Forelimb muscle (tissue), 1 donor: ENCODE measurements around the gene METTL26. TPM values are rescaled to one million over a fixed set of nuclear protein-coding genes. Genes with fewer than 3 reads are reported as not detected.
"Not testable (repeated sequence)": the region's sequence is repeated elsewhere in the genome, so short reads cannot be mapped to it uniquely, and the experiment has no call there.

ENCODE experiments used
- DNase-seq: peaks from one replicate; pipeline ENCODE4 v3.0.0-alpha.2; 2013; ENCODE audit warnings: low read depth
- polyA plus RNA-seq: library from polyadenylated mRNA; unstranded; fragments of 120-200 nt; gene quantifications from one replicate; pipeline ENCODE4 v1.2.1, GENCODE V29; 2013; ENCODE audit not compliant: insufficient read length

Gene METTL26
- polyA plus RNA-seq, 1 donor, result 36.6 TPM

DNA sequence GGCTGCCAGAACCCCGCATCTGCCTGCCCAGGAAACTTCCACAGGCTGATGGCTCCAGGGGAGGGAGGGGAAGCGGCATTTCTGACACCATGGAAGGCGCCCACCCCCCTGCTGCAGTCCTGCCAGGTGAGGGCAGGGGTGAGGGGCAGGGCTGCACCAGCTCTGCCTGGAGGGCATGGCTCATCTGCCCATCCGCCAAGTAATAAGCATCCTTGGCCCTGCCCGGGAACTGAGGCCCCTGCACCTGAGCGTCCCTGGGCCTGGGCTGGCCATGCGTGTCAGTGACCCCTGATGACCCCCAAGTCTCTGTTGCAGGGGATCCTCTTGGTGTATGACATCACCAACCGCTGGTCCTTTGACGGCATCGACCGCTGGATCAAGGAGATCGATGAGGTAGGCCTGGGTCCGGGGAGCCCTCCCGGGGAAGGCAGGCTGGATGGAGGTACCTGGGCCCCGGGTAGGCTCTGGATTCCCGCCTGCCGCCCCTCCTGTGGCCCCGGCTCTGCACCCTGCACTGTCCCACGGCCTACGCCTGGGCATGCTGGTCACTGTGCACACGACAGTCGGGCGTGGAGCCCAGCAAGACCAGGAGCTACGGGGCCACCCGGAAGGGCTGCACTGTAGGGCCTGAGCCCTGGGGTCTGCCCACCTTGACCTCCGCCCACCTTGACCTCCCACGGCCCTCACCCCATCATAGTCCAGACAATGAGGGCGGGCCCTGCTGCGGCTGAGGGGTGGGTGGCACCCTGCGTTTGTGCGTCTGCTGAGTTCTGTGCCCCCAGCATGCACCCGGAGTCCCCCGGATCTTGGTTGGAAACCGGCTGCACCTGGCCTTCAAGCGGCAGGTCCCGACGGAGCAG lies 10.8 kb downstream of the METTL26 start:
- DNase-seq, result no peak

DNA sequence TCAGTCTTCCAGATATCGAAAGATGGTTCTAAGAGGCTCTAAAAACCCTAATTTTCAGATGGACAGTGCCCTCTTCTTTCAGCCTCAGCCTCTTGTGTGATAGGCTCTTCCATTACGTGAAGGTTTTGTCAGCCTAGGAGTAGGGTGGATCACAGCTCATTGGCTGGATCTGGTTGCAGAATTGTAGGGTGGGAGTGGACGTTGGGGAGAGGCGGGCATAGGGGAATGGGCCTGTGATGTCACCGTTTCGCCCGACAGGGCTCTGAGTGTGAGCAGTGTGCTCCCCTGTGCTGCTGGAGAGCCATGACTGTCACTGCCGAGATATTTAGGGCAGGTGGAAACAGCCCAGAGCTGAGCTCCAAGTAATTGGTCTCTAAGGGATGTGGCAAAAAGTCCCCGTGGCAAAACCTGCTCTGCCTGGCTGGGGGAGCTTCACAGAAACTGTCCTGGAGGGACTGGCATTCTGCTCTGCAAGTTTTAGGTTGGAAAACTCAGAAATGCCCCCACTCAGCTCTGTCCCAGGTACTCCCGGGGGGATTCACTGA lies 11.5 kb downstream of the METTL26 start:
- no peak for DNase-seq

GRCh38 chr16:622920-623280 lies 13.2 kb downstream of the METTL26 start:
- DNase-seq, result no peak

DNA sequence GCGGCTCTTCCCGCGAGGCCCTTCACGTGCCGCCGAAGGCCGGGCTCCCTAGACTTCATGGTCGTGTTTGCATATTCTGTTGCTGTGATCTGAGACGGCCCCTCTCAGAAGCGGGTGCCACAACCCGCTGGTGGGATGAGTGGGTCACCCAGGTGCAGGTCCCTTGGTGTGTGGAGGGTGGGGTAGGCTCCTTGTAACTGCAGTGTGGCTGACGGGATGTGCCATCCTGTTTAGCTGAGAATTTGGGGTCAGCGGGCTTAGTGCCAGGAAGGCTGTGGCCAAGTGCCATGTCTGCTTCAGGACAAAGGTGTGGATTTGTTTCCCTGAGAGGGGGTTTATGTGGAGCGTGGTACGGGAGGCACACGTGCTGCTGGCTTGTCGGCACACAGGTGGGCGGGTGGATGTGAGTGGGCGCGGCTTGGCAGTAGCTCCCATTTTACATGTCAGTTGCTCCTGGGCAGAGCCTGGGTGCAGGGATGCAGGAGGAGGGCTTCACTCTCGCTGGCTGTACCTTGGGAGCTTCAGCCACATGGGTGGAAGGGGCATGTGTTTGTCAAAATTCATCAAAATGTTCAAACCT lies 14.5 kb downstream of the METTL26 start:
- no peak for DNase-seq

DNA sequence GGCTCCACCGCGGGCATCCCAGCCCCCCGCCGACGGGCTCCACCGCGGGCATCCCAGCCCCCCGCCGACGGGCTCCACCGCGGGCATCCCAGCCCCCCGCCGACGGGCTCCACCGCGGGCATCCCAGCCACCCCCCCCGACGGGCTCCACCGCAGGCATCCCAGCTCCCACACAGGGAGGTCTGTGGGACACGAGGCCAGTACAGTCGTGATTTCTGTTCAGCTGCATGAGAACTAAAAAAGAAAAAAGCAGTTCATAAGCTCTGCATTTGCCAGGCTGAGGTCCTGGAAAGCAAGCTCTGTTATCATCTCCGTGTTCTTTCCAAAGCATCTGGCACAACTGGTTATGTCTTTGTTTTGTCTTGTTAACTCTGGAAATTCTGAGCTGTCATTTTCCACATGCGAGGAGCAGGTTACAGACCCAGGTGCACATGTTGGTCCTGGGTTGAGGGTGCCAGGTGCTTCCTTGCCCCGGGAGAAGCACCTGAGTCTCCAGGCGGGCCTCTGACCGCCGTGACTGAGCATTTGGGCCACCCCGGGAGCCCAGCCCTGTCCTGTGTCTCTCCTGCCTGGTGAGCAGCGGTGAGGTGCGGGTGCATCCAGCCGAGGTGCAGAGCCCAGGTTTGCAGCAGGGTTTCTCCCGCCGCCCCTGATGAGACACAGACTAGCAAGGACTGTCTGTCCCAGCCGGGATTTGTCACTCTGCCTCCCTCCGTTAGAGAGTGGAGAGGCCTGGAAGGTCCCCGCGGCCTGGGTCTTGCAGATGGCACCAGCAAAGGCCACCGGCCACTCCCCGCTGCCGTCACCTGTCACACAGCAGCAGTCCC lies 15.2 kb downstream of the METTL26 start:
- DNase-seq, result no peak

DNA sequence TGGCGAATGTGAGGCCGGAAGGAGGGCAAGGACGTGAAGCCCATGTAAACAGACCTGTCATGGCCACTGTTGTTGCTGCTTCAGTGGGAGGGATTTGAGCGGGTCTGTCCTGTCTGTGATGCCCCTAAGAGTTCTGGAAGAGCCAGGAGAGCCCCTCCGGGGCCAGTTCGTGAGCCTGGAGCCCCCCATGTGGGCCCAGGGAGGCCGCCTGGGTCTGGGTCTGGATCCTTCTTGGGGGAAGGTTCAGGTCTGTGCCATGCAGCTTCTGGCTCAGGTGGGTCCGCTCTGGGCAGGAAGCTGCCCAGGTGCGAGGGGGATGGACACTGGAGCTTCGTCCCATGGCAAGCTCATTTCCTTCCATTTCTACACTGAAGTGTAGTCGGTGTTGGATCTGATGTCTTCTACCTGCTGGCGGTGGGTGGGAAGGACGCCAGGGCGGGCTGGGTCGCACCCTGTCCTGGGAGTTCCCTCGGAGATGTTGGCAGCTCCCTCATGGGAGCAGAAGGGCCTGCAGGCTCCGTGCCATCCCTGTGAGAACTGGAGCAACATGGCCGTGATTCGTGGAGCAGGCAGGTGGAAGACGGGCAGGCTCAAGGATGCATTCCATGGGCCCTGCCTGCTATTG lies 16.5 kb downstream of the METTL26 start:
- DNase-seq, result no peak

GRCh38 chr16:617855-618254 lies 18.2 kb downstream of the METTL26 start:
- DNase-seq, result no peak

DNA sequence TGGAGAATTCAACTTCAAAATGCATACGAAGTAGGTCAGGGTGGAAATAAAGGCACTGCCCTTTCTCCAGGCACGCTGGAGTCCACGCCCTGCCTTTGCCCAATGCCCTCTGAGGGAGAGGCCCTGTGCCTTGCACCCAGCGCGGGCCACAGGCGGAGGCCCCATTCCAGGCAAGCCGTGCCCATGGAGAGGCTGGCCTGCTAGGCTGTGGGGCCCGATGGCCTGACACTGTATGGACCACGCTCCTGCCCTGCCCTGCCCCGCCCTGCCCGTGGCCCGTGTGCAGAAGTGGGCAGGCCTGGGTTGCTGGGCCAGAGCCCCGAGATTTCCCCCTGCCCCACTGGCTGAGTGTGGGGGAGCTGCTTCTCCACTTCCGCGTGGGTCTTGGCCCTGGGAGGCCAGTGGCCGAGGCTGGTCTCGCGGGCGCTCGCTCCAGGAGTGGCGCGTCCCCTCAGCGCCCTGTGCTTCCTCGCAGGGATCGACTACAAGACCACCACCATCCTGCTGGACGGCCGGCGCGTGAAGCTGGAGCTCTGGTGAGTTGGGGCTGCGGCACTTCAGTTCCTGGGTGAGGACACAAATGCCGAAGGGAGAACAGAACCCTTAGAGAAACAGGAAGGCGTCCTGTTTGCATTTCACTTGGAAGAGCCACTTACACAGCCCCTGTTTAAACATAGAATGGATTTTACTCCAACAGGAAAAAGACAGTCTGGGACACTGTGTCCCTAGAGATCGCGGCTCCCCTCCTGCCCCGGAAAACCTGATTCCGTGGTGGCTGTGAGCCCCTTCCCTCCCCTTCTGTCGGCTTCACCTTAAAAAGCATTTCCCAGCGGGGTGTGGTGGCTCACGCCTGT lies 19.1 kb downstream of the METTL26 start:
- DNase-seq, result no peak

GRCh38 chr16:615122-615521 lies 21.0 kb downstream of the METTL26 start:
- DNase-seq, result no peak

- no peak for DNase-seq
These were observed 25.4 kb downstream of the METTL26 start for GRCh38 chr16:610513-611381.

GRCh38 chr16:609984-610383 lies 26.1 kb downstream of the METTL26 start:
- no peak for DNase-seq

- DNase-seq, result no peak
These were observed 26.8 kb downstream of the METTL26 start for GRCh38 chr16:609316-609715.

GRCh38 chr16:608019-608418 lies 28.1 kb downstream of the METTL26 start:
- no peak for DNase-seq

DNA sequence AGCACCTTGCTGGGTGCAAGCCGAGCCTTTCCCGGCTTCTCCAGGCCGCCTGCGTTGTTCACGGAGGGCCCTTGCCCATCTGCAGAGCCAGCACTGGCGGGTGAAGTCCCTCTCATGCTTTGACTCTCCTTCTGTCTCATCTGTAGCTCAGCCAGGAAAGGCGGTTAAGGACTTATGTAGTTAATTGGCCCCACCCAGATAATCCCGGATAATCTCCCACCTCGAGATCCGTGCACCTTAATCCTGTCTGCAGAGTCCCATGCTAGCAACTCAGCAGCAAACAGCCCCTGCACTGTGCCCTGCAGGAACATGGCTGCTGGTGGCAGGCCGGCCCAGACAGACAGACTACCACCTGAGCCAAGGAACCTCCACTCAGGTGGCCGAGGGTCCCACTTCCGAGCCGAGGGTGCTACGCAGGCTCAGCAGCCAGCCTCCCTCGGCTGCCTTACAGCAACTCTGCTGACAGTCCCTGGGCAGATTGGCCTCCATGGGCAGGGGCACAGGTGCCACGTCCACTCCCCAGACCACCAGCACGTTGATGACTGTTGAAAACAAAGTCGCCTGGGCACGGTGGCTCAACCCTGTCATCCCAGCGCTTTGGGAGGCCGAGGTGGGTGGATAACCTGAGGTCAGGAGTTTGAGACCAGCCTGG lies 29.3 kb downstream of the METTL26 start:
- no peak for DNase-seq

DNA sequence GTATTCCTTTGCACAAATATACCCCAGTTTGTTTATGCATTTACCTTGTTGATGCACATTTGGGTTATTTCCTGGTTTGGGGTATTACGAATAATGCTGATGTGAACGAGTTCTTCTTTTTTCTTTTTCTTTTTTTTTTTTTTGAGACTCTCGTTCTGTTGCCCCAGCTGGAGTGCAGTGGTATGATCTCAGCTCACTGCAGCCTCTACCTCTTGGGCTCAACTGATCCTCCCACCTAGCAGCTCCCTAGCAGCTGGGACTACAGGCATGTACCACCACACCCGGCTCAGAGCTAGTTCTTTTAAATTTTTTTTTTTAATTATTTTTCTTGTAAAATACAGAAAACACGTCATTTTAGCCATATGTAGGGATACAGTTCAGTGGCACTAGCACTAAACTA lies 32.2 kb downstream of the METTL26 start:
- no peak for DNase-seq

- no peak for DNase-seq
These were observed 35.3 kb downstream of the METTL26 start for GRCh38 chr16:600781-601180.

DNA sequence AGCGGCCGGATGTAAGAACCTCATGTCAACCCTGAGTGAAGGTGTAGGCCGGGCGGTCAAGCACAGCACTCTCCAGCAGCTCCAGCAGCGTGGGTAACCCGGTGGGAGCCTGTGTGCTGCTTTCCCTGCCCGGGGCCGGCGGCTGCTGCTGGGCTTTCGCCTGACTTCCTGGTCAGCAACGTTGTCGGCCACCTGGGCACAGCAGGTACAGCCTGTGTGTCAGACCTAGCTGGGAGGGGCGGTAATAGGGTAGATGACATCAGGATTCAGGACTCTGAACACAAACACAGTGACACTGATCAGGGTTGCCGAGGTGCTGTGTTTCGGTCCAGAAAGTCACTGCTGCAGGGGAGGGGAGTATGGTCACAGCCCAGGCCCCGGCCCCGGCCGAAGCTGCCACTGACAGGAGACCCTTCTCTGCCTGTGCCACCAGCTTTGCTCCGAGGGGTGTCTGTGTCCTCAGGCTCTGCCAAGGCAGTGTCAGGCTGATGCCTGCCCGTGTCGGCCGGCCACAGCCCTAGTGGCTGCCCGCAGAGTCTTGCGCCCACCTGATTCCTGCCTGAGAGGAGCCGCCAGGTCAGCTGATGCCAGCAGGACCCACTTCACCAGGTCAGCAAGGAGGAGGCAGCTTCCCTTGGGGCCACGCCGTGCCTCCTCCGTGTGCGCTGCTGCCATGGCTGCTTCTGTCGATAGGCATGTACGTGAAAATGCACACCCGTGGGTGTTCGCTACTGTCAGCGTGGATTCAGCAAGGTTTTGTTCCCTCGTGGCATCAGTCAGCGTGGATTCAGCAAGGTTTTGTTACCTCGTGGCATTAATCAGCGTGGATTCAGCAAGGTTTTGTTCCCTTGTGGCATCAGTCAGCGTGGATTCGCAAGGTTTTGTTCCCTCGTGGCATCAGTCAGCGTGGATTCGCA lies 37.0 kb downstream of the METTL26 start:
- DNase-seq, result no peak

- not testable (repeated sequence) for DNase-seq
These were observed 38.5 kb downstream of the METTL26 start for GRCh38 chr16:597655-598054.
